H54 (cell line): ENCODE measurements around the gene LRBA.

Experiments
- DNase-seq: peaks from one replicate; pipeline ENCODE4 v3.0.0; 2011; ENCODE audit warnings: low spot score, mixed read lengths; ENCODE audit not compliant: insufficient read length
- FAIRE-seq: peaks from 3 replicates; lab custom pipeline; 2011; peaks lifted over from hg19 to GRCh38; lab: Jason Lieb, UNC
- POLR2A ChIP-seq: IDR thresholded peaks from 2 replicates; pipeline ENCODE4 v1.6.1; 2011; ENCODE audit warnings: low read depth, mild to moderate bottlenecking, low read length

The LRBA gene

DNA sequence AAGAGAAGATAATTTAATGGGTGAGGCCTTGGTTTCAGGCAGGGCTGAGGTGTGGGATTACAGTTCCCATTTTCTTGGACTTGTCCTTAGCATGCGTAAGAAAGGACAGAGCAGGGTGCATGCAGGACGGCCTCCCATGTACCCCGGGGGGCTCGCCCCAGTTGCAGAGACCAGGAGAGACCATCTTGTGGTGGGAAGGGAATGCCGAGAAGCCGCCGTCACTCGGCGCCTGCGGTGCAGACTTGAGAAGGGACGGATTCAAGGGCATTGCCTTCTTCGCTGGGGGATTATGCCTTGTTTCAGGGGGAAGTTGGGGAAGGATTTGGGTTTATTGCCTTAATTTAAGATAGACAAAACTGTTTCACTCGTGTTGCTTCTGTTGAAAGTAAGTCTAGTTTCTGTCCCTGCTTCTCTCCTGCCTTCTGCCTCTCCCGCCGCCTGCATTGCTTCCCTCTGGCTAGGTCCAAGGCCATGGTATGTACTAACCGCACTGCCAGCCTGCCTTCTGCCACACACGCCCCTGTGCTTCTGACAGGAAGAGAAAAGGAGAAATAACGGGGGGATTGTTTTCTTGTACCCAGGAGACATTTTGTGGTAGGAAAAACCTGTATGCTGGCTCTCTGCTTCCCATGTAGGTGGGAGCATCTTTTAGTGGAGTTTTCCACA lies 761.0 kb downstream of the LRBA start:
- FAIRE-seq (no peak), DNase-seq (no peak)

GRCh38 chr4:150253416-150253815 lies 761.7 kb downstream of the LRBA start:
- FAIRE-seq (no peak), DNase-seq (no peak)
- no peak for TF ChIP-seq POLR2A

More for the DNA sequence above, 761.0 kb downstream of the LRBA start:
- TF ChIP-seq POLR2A = no peak

GRCh38 chr4:150252741-150253140 lies 762.3 kb downstream of the LRBA start:
- DNase-seq = no peak
- TF ChIP-seq POLR2A = no peak
- no peak for FAIRE-seq

DNA sequence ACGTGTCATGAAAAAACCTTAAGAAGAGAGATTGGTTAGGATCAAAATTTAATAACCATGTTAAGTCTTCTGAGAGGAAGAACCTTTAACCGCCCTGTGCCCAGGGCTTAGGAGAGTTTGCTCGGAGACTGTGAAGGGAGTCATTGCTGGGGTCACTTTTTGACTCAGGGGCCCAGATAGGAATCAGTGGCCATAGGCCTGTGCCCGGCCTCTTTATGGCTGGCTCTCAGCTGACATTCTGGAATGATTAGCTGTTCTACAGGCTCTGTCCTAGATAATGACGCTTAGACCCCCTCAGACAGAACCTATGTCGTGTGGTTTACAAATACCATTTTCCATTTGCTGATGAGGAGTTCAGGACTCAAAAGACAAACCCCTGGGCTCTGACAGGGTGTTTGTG lies 762.8 kb downstream of the LRBA start:
- no peak for DNase-seq
- FAIRE-seq = no peak
- no peak for TF ChIP-seq POLR2A

GRCh38 chr4:150251752-150252190 lies 763.3 kb downstream of the LRBA start:
- no peak for TF ChIP-seq POLR2A
- DNase-seq (no peak), FAIRE-seq (no peak)

GRCh38 chr4:150250998-150251651 lies 764.0 kb downstream of the LRBA start:
- DNase-seq = peak; percentile 42
- TF ChIP-seq POLR2A = no peak
- FAIRE-seq = no peak

DNA sequence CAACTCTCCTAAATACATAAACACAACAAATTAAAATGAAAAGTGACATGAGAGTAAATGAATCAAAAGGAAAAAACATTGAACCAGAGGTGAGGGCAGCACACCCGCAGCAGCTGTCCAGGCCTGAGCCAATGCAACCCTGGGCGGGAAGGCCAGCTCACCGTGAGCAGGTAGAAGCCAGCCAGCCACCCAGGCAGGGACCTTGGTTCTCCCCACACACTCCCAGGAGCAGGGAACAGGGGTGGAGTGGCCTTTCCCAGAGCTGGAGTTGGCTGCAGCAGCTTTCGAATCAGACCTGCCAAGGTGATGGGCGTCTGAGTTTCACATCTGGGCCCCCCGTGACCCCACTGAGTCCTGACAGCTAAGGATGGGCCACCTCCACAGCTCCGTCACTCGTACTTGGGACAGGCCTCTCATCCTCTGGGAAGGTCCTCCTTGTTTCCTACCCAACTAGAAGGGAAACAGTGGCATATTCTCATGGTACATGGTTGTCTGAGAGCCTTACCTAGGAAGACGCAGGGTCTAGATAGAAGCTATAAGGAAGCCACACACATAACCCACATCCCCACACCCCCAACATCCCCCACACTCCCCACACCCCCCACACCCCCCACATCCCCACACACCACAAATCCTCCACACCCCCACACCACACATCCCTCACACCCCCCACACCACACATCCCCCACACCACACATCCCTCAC lies 764.6 kb downstream of the LRBA start:
- FAIRE-seq (no peak), DNase-seq (no peak)

GRCh38 chr4:150248181-150248580 lies 766.9 kb downstream of the LRBA start:
- no peak for TF ChIP-seq POLR2A
- no peak for DNase-seq

More for the DNA sequence above, 764.6 kb downstream of the LRBA start:
- no peak for TF ChIP-seq POLR2A

DNA sequence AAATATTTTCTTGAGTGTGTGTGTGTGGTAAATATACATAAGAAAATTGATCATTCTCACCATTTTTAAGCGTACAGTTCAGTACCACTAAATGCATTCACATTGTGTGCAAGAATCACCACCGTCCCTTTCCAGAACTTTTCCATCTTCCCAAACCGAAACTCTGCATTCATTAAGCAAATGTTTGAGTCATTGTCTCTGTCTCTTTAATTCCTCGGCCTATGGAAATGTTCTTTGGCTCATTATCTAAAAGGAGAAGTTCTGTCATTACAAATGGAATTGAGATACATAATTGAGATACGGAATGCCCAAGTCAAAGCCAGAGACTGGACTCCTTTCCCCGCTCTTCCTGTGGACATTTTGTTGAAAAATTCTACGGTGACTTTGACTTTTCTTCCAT lies 767.9 kb downstream of the LRBA start:
- TF ChIP-seq POLR2A = no peak
- FAIRE-seq = no peak
- DNase-seq = no peak

More at GRCh38 chr4:150248181-150248580, 766.9 kb downstream of the LRBA start:
- no peak for FAIRE-seq

DNA sequence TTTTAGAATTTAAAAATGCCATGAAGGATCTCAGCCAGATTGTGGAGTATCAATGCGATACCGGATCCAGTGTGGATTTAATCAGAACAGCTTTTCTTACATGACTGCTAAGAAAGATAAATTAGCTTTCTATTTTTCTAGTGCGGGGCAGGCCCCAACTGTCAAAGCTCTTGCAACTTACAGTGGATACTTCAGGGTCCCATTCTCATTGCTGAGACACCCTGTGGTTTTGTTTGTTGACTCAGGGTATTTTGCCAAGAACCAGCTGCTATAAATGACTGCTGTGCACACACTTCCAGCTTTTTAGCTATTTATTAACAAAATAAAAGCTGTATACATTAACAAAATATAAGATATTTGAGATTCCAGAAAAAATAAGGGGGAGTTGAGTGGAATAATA lies 770.5 kb downstream of the LRBA start:
- no peak for TF ChIP-seq POLR2A
- DNase-seq = no peak
- FAIRE-seq = no peak

- DNase-seq (no peak), FAIRE-seq (no peak)
- no peak for TF ChIP-seq POLR2A
Measured at GRCh38 chr4:150243932-150244331, 771.2 kb downstream of the LRBA start.

- FAIRE-seq (no peak), DNase-seq (no peak)
- no peak for TF ChIP-seq POLR2A
Measured at GRCh38 chr4:150242820-150243458, 772.1 kb downstream of the LRBA start.

- TF ChIP-seq POLR2A = no peak
- FAIRE-seq = no peak
- no peak for DNase-seq
Measured at GRCh38 chr4:150240011-150240410, 775.1 kb downstream of the LRBA start.

GRCh38 chr4:150238591-150238990 lies 776.5 kb downstream of the LRBA start:
- FAIRE-seq (no peak), DNase-seq (no peak)
- no peak for TF ChIP-seq POLR2A
